SK-N-SH (cell line): ENCODE measurements around the gene OBSCN.

Experiments
- FOXJ3 ChIP-seq: sonication (generic); formaldehyde crosslinking; IDR thresholded peaks from 2 replicates; pipeline ENCODE4 v1.5.1; 2020; ENCODE audit warnings: mild to moderate bottlenecking, missing genetic modification reagents
- NFIC ChIP-seq: IDR thresholded peaks from 2 replicates; pipeline ENCODE4 v1.4.0; 2012; ENCODE audit warnings: borderline replicate concordance
- POLR2AphosphoS5 ChIP-seq: IDR thresholded peaks from 2 replicates; pipeline ENCODE4 v1.6.1; 2012; ENCODE audit warnings: low read depth, low read length
- RFX5 ChIP-seq: IDR thresholded peaks from 2 replicates; pipeline ENCODE4 v1.6.1; 2012; ENCODE audit warnings: mild to moderate bottlenecking, improper control_type of control experiment, low read length
- TAF1 ChIP-seq: IDR thresholded peaks from 2 replicates; pipeline ENCODE4 v1.6.1; 2012; ENCODE audit warnings: low read depth, mild to moderate bottlenecking, low read length, moderate library complexity, borderline replicate concordance
- TF ChIP-seq, protein P1 (sequence below): IDR thresholded peaks from 2 replicates; pipeline ENCODE4; 2012
- TF ChIP-seq, protein P2 (sequence below): fragments of 200-600 bp; sonication (generic); IDR thresholded peaks from 2 replicates; pipeline ENCODE4 v1.6.1; 2017; ENCODE audit warnings: antibody characterized with exemption, mild to moderate bottlenecking, moderate library complexity

DNA sequence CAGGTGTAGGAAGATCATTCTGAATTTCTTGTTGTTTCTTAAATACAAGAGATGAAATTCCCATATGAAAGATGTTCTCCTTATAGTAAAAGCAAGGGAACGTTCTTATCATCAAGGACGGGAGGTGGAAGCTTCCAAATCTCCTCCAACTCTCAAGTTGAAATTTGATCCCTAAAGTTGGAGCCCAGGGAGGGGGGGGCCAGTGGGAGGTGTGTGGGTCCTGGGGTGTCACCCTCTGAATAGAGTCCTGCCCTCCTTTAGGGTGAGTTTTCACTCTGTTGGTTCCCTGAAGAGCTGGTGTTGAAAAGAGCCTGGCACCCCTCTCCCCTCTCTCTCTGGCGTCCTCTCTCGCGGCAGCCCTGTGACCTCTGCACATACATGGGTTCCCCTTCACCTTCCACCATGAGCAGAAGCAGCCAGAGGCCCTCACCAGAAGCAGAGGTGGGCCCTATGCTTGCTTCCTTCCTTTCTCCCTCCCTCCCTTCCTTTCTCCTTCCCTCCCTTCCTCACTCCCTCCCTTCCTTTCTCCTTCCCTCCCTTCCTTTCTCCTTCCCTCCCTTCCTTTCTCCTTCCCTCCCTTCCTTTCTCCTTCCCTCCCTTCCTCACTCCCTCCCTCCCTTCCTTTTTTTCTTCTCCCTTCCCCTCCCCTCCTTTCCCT lies 218.8 kb downstream of the OBSCN start:
- TF ChIP-seq, protein P1, sequence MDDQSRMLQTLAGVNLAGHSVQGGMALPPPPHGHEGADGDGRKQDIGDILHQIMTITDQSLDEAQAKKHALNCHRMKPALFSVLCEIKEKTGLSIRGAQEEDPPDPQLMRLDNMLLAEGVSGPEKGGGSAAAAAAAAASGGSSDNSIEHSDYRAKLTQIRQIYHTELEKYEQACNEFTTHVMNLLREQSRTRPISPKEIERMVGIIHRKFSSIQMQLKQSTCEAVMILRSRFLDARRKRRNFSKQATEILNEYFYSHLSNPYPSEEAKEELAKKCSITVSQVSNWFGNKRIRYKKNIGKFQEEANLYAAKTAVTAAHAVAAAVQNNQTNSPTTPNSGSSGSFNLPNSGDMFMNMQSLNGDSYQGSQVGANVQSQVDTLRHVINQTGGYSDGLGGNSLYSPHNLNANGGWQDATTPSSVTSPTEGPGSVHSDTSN, result no peak
- TF ChIP-seq RFX5 (no peak), TAF1 (no peak), POLR2AphosphoS5 (no peak), FOXJ3 (CRISPR knock-in tag) (no peak), NFIC (no peak)
- TF ChIP-seq, protein P2, sequence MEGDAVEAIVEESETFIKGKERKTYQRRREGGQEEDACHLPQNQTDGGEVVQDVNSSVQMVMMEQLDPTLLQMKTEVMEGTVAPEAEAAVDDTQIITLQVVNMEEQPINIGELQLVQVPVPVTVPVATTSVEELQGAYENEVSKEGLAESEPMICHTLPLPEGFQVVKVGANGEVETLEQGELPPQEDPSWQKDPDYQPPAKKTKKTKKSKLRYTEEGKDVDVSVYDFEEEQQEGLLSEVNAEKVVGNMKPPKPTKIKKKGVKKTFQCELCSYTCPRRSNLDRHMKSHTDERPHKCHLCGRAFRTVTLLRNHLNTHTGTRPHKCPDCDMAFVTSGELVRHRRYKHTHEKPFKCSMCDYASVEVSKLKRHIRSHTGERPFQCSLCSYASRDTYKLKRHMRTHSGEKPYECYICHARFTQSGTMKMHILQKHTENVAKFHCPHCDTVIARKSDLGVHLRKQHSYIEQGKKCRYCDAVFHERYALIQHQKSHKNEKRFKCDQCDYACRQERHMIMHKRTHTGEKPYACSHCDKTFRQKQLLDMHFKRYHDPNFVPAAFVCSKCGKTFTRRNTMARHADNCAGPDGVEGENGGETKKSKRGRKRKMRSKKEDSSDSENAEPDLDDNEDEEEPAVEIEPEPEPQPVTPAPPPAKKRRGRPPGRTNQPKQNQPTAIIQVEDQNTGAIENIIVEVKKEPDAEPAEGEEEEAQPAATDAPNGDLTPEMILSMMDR, result no peak
